ENCODE measurements around the gene SREK1. TPM values are rescaled to one million over a fixed set of nuclear protein-coding genes. Genes with fewer than 3 reads are reported as not detected.
A peak's percentile ranks its signal among the peaks of the same experiment; 100 is the strongest.

SREK1 gene
- total RNA-seq, 1 donor from 2014 or later, result 81.1 TPM

DNA sequence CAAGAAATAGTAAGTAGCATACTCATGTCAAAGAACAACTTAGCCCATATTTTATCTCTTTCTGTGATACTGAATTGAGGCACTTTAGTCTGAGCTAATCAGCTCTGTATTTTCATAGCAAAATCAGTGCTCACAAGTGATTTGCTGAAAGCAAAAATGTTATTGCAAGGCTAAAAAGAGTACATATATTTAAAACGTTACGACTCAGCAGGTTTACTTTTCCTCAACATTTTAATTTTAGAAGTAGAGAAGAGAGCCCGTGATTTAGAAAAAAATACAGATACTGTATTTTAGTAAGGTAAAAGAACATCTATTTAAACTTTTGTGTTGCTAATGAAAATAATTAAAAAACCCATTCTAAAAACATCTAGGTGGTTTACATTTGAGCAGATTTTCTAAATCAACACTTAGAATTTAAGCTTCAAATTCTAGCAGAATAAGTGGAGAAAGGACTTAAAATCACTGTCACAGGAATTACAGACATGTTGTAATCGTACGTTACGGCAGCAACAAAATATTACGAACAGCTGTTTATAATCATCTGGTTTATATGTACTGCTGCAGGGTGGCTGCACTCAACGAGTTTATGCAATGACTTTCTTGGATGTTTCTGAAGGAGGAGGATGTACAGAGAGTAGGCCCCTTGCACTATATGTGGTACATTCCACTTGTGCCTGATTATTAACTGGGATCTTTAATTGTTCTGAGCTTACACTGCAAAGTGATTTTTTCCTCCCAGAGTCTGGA is 20.1 kb downstream of the SREK1 start:
- no peaks in the 10 kb centered on the region for H3K9me3 Mint-ChIP-seq
- H3K27me3 Mint-ChIP-seq, result no peaks in the 10 kb centered on the region
- peaks cover 28% of the 10 kb centered on the region for H3K36me3 Mint-ChIP-seq
- H3K27ac Mint-ChIP-seq, result no peak overlapping the region
- no peak for DNase-seq (ENCODE audit: extremely low spot score, unreplicated experiment)
- no peaks in the 10 kb centered on the region for H3K4me1 Mint-ChIP-seq (ENCODE audit: unreplicated experiment)
- no peak for TF ChIP-seq CTCF (conservative IDR thresholded peaks at IDR 0.05)
- H3K4me3 Mint-ChIP-seq, result no peak overlapping the region

DNA sequence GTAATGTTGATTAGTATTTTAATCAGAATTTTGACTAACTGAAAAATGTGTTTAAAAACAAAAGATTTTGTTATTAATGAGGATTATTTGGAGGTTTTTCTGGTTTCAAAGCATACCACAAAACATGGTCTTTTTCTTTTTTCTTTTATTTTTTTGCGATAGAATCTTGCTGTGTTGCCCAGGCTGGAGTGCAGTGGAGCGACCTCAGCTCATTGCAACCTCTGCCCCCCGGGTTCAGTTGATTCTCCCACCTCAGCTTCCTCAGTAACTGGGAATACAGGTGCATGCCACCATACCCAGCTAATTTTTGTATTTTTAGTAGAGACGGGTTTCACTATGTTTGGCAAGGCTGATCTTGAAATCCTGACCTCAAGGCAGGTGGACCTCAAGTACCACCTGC is 24.1 kb downstream of the SREK1 start:
- no peak for DNase-seq (ENCODE audit: extremely low spot score, unreplicated experiment)
- H3K4me3 Mint-ChIP-seq, result no peak overlapping the region
- H3K36me3 Mint-ChIP-seq, result peaks cover 17% of the 10 kb centered on the region
- H3K9me3 Mint-ChIP-seq, result no peaks in the 10 kb centered on the region
- H3K4me1 Mint-ChIP-seq (ENCODE audit: unreplicated experiment), result no peaks in the 10 kb centered on the region
- no peak for TF ChIP-seq CTCF (conservative IDR thresholded peaks at IDR 0.05)
- H3K27ac Mint-ChIP-seq, result no peak overlapping the region
- no peaks in the 10 kb centered on the region for H3K27me3 Mint-ChIP-seq

GRCh38 chr5:66169534-66169933 is 25.4 kb downstream of the SREK1 start:
- no peak overlapping the region for H3K27ac Mint-ChIP-seq
- no peaks in the 10 kb centered on the region for H3K9me3 Mint-ChIP-seq
- no peaks in the 10 kb centered on the region for H3K4me1 Mint-ChIP-seq (ENCODE audit: unreplicated experiment)
- H3K27me3 Mint-ChIP-seq, result no peaks in the 10 kb centered on the region
- DNase-seq (ENCODE audit: extremely low spot score, unreplicated experiment), result no peak
- H3K36me3 Mint-ChIP-seq, result peaks cover 14% of the 10 kb centered on the region
- TF ChIP-seq CTCF (conservative IDR thresholded peaks at IDR 0.05), result no peak
- no peak overlapping the region for H3K4me3 Mint-ChIP-seq

DNA sequence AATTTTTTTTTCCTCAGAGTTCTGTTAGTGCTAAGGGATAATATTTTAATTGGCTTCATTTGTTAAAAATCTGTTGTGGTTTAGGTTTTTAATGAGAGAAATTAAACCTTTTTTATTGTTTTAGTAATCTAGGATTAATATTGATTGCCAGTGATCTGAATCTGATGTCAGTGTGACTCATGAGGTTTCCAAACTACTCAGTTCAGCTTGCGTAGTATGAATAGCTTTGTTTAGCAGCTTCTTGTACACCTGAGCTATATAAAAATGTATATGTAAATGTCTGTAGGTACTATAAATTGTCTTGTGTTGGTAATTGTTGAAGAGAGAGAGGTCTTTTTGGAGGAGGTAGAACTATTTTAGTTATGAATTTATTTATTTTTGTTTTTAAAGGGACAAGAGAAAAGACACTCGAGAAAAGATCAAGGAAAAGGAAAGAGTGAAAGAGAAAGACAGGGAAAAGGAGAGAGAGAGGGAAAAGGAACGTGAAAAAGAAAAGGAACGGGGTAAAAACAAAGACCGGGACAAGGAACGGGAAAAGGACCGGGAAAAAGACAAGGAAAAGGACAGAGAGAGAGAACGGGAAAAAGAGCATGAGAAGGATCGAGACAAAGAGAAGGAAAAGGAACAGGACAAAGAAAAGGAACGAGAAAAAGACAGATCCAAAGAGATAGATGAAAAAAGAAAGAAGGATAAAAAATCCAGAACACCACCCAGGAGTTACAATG is 26.3 kb downstream of the SREK1 start:
- Mint-ChIP-seq H3K36me3 (peaks cover 20% of the 10 kb centered on the region), H3K27ac (no peak overlapping the region), H3K27me3 (no peaks in the 10 kb centered on the region), H3K4me1 (ENCODE audit: unreplicated experiment) (no peaks in the 10 kb centered on the region), H3K4me3 (no peak overlapping the region), H3K9me3 (no peaks in the 10 kb centered on the region)
- no peak for TF ChIP-seq CTCF (conservative IDR thresholded peaks at IDR 0.05)
- no peak for DNase-seq (ENCODE audit: extremely low spot score, unreplicated experiment)

DNA sequence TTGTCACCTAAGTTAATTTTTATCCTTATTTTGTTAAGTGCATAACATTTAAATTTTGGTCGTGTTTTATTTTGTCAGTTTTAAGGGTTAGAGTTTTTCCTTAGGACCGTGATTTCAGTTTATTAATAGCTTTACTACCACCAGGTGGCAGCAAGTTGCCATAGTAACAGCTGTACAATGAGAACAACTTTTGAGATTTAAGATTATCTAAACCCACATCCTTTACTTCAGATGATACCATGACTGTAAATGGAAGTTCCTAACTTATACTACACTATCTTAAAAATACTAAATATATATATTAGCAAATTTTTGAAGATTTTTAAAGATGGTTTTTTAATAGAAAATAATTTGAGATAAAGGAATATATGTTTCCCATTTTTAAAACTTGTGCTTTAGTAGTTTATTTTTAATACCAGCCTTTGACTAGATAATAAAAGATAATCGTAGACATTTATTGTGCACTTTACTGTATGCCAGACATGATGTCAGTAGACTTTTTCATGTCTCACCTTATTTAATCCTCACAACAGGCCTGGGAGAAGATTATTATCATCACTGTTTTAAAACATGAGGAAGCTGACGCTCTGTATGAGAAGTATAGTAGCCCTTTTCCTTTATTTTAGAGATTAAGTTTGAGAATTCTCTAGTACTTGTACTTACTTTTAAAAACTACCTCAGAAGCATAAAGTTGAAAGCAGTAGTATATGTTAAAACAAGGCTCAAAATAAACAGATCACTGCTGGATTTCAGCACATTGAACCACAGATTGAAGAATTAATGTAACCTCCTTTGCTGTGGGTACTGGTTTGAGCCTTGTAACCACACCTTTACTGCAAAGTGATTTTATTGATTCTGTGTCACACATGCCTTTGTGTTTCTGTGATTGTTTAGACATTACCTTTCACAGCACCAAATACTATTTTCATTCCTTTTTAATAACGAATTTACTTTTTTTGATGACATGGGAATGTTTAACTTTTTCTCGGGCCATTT is 27.5 kb downstream of the SREK1 start:
- H3K4me1 Mint-ChIP-seq (ENCODE audit: unreplicated experiment), result no peaks in the 10 kb centered on the region

More for the DNA sequence above, 27.5 kb downstream of the SREK1 start:
- Mint-ChIP-seq H3K27ac (no peak overlapping the region), H3K27me3 (no peaks in the 10 kb centered on the region), H3K36me3 (peaks cover 21% of the 10 kb centered on the region), H3K9me3 (no peaks in the 10 kb centered on the region), H3K4me3 (no peak overlapping the region)
- DNase-seq (ENCODE audit: extremely low spot score, unreplicated experiment), result no peak
- peak; percentile 79 for TF ChIP-seq CTCF (conservative IDR thresholded peaks at IDR 0.05)
